Measurements from ENCODE around the gene ZBTB7A. TPM values are rescaled to one million over a fixed set of nuclear protein-coding genes. Genes with fewer than 3 reads are reported as not detected.
"Not testable (repeated sequence)": the region's sequence is repeated elsewhere in the genome, so short reads cannot be mapped to it uniquely, and the experiment has no call there.

Gene ZBTB7A
- total RNA-seq, 1 experiment from 2014 or later: 7.2 TPM

GRCh38 chr19:3998667-3999412 is 67.9 kb downstream of the ZBTB7A start:
- not testable (repeated sequence) for H2AFZ ChIP-seq (ENCODE audit: low read length); H3K27me3 ChIP-seq (ENCODE audit: low read length); DNase-seq; H3K36me3 ChIP-seq (ENCODE audit: insufficient read depth, low read length); H3K9me3 ChIP-seq (ENCODE audit: low read length); H3K79me2 ChIP-seq (ENCODE audit: low read length); H3K9ac ChIP-seq (ENCODE audit: low read length); H3K27ac ChIP-seq (ENCODE audit: low read length); H3K4me1 ChIP-seq (ENCODE audit: low read length); H3K4me3 ChIP-seq (ENCODE audit: low read length); H3K4me2 ChIP-seq (ENCODE audit: low read depth, low read length, poor library complexity, severe bottlenecking); H4K20me1 ChIP-seq (ENCODE audit: insufficient read depth, low read depth, low read length); H3K9me2 ChIP-seq (replicated peaks; ENCODE audit: insufficient read depth, low read length)

- Histone ChIP-seq H3K27ac (ENCODE audit: low read length) (no peak overlapping the region), H3K4me2 (ENCODE audit: low read depth, low read length, poor library complexity, severe bottlenecking) (no peak overlapping the region), H3K27me3 (ENCODE audit: low read length) (no peaks in the 10 kb centered on the region), H2AFZ (ENCODE audit: low read length) (no peak overlapping the region), H3K79me2 (ENCODE audit: low read length) (no peaks in the 10 kb centered on the region), H3K9me2 (replicated peaks; ENCODE audit: insufficient read depth, low read length) (no peaks in the 10 kb centered on the region), H3K9me3 (ENCODE audit: low read length) (no peaks in the 10 kb centered on the region), H3K36me3 (ENCODE audit: insufficient read depth, low read length) (no peaks in the 10 kb centered on the region), H3K4me3 (ENCODE audit: low read length) (no peak overlapping the region), H3K4me1 (ENCODE audit: low read length) (no peaks in the 10 kb centered on the region), H3K9ac (ENCODE audit: low read length) (no peak overlapping the region), H4K20me1 (ENCODE audit: insufficient read depth, low read depth, low read length) (no peaks in the 10 kb centered on the region)
- no peak for DNase-seq
Observed at GRCh38 chr19:3995607-3996006, 71.1 kb downstream of the ZBTB7A start.

Other genes with a start within 250 kb of the ZBTB7A start
- gene ZFR2, start 197.9 kb downstream of the ZBTB7A start, total RNA-seq (2014; rRNA removed; shearing (Covaris generic); ENCODE audit: low replicate concordance): not detected in 2 replicates
- not detected in 2 replicates for gene ATCAY, start 186.2 kb downstream of the ZBTB7A start, total RNA-seq (2014; rRNA removed; shearing (Covaris generic); ENCODE audit: low replicate concordance)
- not detected in 2 replicates for gene NMRK2, start 133.8 kb downstream of the ZBTB7A start, total RNA-seq (2014; rRNA removed; shearing (Covaris generic); ENCODE audit: low replicate concordance)
- gene DAPK3, start 95.8 kb downstream of the ZBTB7A start, total RNA-seq (2014; rRNA removed; shearing (Covaris generic); ENCODE audit: low replicate concordance): 17.2 and 52.5 TPM in 2 replicates
- gene EEF2, start 81.4 kb downstream of the ZBTB7A start, total RNA-seq (2014; rRNA removed; shearing (Covaris generic); ENCODE audit: low replicate concordance): 1,644 and 3,073 TPM in 2 replicates
- gene PIAS4, start 59.2 kb downstream of the ZBTB7A start, total RNA-seq (2014; rRNA removed; shearing (Covaris generic); ENCODE audit: low replicate concordance): 17.3 and 55.1 TPM in 2 replicates
- 106 and 270 TPM in 2 replicates for gene MAP2K2, start 57.2 kb upstream of the ZBTB7A start, total RNA-seq (2014; rRNA removed; shearing (Covaris generic); ENCODE audit: low replicate concordance)
- gene CREB3L3, start 86.7 kb upstream of the ZBTB7A start, total RNA-seq (2014; rRNA removed; shearing (Covaris generic); ENCODE audit: low replicate concordance): not detected in 2 replicates
- gene SIRT6, start 115.7 kb upstream of the ZBTB7A start, total RNA-seq (2014; rRNA removed; shearing (Covaris generic); ENCODE audit: low replicate concordance): 23.0 and 40.3 TPM in 2 replicates
- gene ANKRD24, start 115.8 kb upstream of the ZBTB7A start, total RNA-seq (2014; rRNA removed; shearing (Covaris generic); ENCODE audit: low replicate concordance): 0.71 and 1.1 TPM in 2 replicates
- gene EBI3, start 162.6 kb upstream of the ZBTB7A start, total RNA-seq (2014; rRNA removed; shearing (Covaris generic); ENCODE audit: low replicate concordance): not detected in 2 replicates
- gene YJU2, start 180.2 kb upstream of the ZBTB7A start, total RNA-seq (2014; rRNA removed; shearing (Covaris generic); ENCODE audit: low replicate concordance): 5.6 and 16.7 TPM in 2 replicates
- gene SHD, start 212.4 kb upstream of the ZBTB7A start, total RNA-seq (2014; rRNA removed; shearing (Covaris generic); ENCODE audit: low replicate concordance): 0.61 TPM in 1 of 2 replicates, not detected in the other
- not detected in 2 replicates for gene TMIGD2, start 235.5 kb upstream of the ZBTB7A start, total RNA-seq (2014; rRNA removed; shearing (Covaris generic); ENCODE audit: low replicate concordance)
- not detected in 2 replicates for gene FSD1, start 237.7 kb upstream of the ZBTB7A start, total RNA-seq (2014; rRNA removed; shearing (Covaris generic); ENCODE audit: low replicate concordance)

Data from Karpas-422 (cell line).